Endothelial cell of umbilical vein (primary cell): ENCODE results near the gene UPF1. TPM values are rescaled to one million over a fixed set of nuclear protein-coding genes. Genes with fewer than 3 reads are reported as not detected.

Source experiments
- BruUV-seq: library from RNA; stranded (reverse); fragments of 400-500 nt; replicated peaks from 2 replicates; lab custom pipeline; 2021; lab: Mats Ljungman, UMichigan
- CTCF ChIA-PET: fragments of 300-600, 350-600 bp; sonication (Branson Sonifier 250); formaldehyde crosslinking; loops from one replicate; lab custom pipeline; 2021; ENCODE audit warnings: antibody characterized with exemption, inconsistent platforms; lab: Charles Lee
- POLR2A ChIA-PET: fragments of 300-600, 350-600 bp; sonication (Branson Sonifier 250); formaldehyde crosslinking; loops from one replicate; lab custom pipeline; 2021; ENCODE audit warnings: antibody characterized with exemption, inconsistent platforms; lab: Charles Lee
- DNase-seq: peaks from one replicate; pipeline ENCODE4 v3.0.0-alpha.2; 2011; ENCODE audit warnings: low read depth, low spot score
- FAIRE-seq: peaks from 2 replicates; lab custom pipeline; 2011; peaks lifted over from hg19 to GRCh38; lab: Jason Lieb, UNC
- H2AFZ ChIP-seq: 2 replicates; pipeline ENCODE4 v1.6.0; 2012; ENCODE audit warnings: low read depth, low read length, control low read depth, inconsistent platforms
- H3K27ac ChIP-seq: 2 replicates; pipeline ENCODE4 v1.5.1; 2011; ENCODE audit warnings: low read depth, mild to moderate bottlenecking, control low read depth, low read length, moderate library complexity; ENCODE audit not compliant: insufficient read depth
- H3K27me3 ChIP-seq, 2 experiments: 2 replicates each; pipeline versions ENCODE4 v1.6.0 to v1.6.1; 2011; ENCODE audit warnings: low read length in 2 of 2, mixed read lengths in 1 of 2; ENCODE audit not compliant: control insufficient read depth in 2 of 2, insufficient read depth in 2 of 2
- H3K36me3 ChIP-seq, 2 experiments: 2 replicates in 1 of 2; 3 replicates in 1 of 2; pipeline ENCODE4 v1.5.1; 2011; ENCODE audit warnings: low read length in 2 of 2, mild to moderate bottlenecking in 1 of 2, moderate library complexity in 1 of 2; ENCODE audit not compliant: control insufficient read depth in 2 of 2, insufficient read depth in 2 of 2; ENCODE audit errors: extremely low read depth in 1 of 2
- H3K4me1 ChIP-seq: 3 replicates; pipeline ENCODE4 v1.5.1; 2011; ENCODE audit warnings: mild to moderate bottlenecking, low read length; ENCODE audit not compliant: control insufficient read depth, insufficient read depth; ENCODE audit errors: extremely low read depth
- H3K4me2 ChIP-seq: 2 replicates; pipeline ENCODE4 v1.6.1; 2011; ENCODE audit warnings: low read length, control low read depth, mixed read lengths; ENCODE audit not compliant: insufficient read depth
- H3K4me3 ChIP-seq, 3 experiments: fragments of 200-600 bp in 1 of 3; sonication (generic), shearing (Covaris generic) in 1 of 3; replicated peaks in 1 of 3; 2 replicates each; pipeline ENCODE4 v1.5.1; 2011 to 2016; ENCODE audit warnings: control low read depth in 3 of 3, low read length in 3 of 3, mild to moderate bottlenecking in 2 of 3, inconsistent platforms in 1 of 3, low read depth in 1 of 3, moderate library complexity in 1 of 3; ENCODE audit not compliant: insufficient read depth in 1 of 3
- H3K79me2 ChIP-seq: 2 replicates; pipeline ENCODE4 v1.6.0; 2012; ENCODE audit warnings: low read length, inconsistent platforms; ENCODE audit not compliant: control insufficient read depth, insufficient read depth
- H3K9ac ChIP-seq: replicated peaks from 2 replicates; pipeline ENCODE3; 2011; ENCODE audit warnings: low read length, control low read depth; ENCODE audit not compliant: insufficient read depth; ENCODE audit errors: extremely low read depth
- H3K9me1 ChIP-seq: replicated peaks from 3 replicates; pipeline ENCODE4 v1.6.0; 2011; ENCODE audit warnings: mild to moderate bottlenecking, low read length; ENCODE audit not compliant: control insufficient read depth, insufficient read depth; ENCODE audit errors: extremely low read depth
- H3K9me3 ChIP-seq: replicated peaks from 2 replicates; pipeline ENCODE4 v1.5.1; 2012; ENCODE audit warnings: low read length, inconsistent platforms; ENCODE audit not compliant: control insufficient read depth, insufficient read depth
- H4K20me1 ChIP-seq: replicated peaks from 2 replicates; pipeline ENCODE3; 2011; ENCODE audit warnings: mild to moderate bottlenecking, low read length; ENCODE audit not compliant: control insufficient read depth, insufficient read depth; ENCODE audit errors: extremely low read depth
- CTCF ChIP-seq, 2 donors: IDR thresholded peaks; 1 replicate in 1 of 2; 2 replicates in 1 of 2; pipeline ENCODE4 v1.5.1; 2011; ENCODE audit warnings: low read length in 2 of 2, mild to moderate bottlenecking in 2 of 2, moderate library complexity in 2 of 2, control low read depth in 1 of 2, inconsistent platforms in 1 of 2, low read depth in 1 of 2; ENCODE audit not compliant: insufficient read depth in 1 of 2; ENCODE audit errors: extremely low read depth in 1 of 2
- EZH2 ChIP-seq: IDR thresholded peaks from 2 replicates; pipeline ENCODE4 v1.6.1; 2012; ENCODE audit warnings: borderline replicate concordance, low read depth, mild to moderate bottlenecking, moderate library complexity, low read length, inconsistent platforms; ENCODE audit not compliant: severe bottlenecking
- FOS ChIP-seq: IDR thresholded peaks from 2 replicates; pipeline ENCODE4 v1.6.1; 2011; ENCODE audit warnings: mild to moderate bottlenecking, low read length, moderate library complexity, borderline replicate concordance; ENCODE audit not compliant: insufficient read depth
- JUN ChIP-seq: IDR thresholded peaks from 2 replicates; pipeline ENCODE4 v1.6.1; 2011; ENCODE audit warnings: borderline replicate concordance, low read depth; ENCODE audit not compliant: insufficient read length, insufficient read depth
- MAX ChIP-seq: IDR thresholded peaks from 2 replicates; pipeline ENCODE4 v1.6.1; 2011; ENCODE audit not compliant: insufficient read depth, insufficient read length
- MYC ChIP-seq: IDR thresholded peaks from one replicate; pipeline ENCODE4 v1.6.1; 2011; ENCODE audit warnings: mild to moderate bottlenecking, low read depth, low read length
- POLR2AphosphoS5 ChIP-seq: IDR thresholded peaks from 2 replicates; pipeline ENCODE4 v1.6.1; 2012; ENCODE audit warnings: low read depth, mild to moderate bottlenecking, control low read depth, low read length, moderate library complexity; ENCODE audit not compliant: insufficient read depth
- dilution Hi-C: fragments of 300-500 bp; cut with MboI; formaldehyde crosslinking; loops from one replicate; pipeline ENCODE4 v1.15.0; 2019; ENCODE audit warnings: low sequenced_read_pairs; ENCODE audit not compliant: extremely low pct_ligation_motif_present
- intact Hi-C: fragments of 100-400 bp; cut with micrococcal nuclease; formaldehyde crosslinking; loops from one replicate; pipeline ENCODE4 v1.10.0; 2022
- polyA plus RNA-seq, 4 experiments: library from polyadenylated mRNA; depleted of rRNA in 3 of 4; stranded (reverse) in 3 of 4; unstranded in 1 of 4; fragments of >200 nt; gene quantifications; 2 replicates each; pipeline versions ENCODE4 v1.2.1 to v1.2.3, GENCODE V29; 2011 to 2012; ENCODE audit warnings: missing spikeins in 1 of 4
- total RNA-seq: library from RNA; stranded (reverse); gene quantifications from 2 replicates; pipeline ENCODE4 v1.2.3, GENCODE V29; 2021

UPF1 gene
- total and polyA plus RNA-seq, 2 donors (not counting 3 experiments of a cell fraction or from before 2014, with no cell fraction given) = 65.9 to 68.2 TPM

GRCh38 chr19:18894254-18895037 is 62.7 kb downstream of the UPF1 start:
- peak overlapping the region in 2 of 3 experiments; percentile 35 to 54 for H3K4me3 ChIP-seq
- POLR2A ChIA-PET = interaction anchor here (0.6 kb wide), 2 partner anchors 10 to 93 kb away, joined by 5 to 8 read pairs; no protein-coding TSS in a partner anchor
- H3K27ac ChIP-seq = no peak overlapping the region
- no peaks in the 10 kb centered on the region for H3K79me2 ChIP-seq
- TF ChIP-seq POLR2AphosphoS5 (no peak), EZH2 (no peak), MAX (no peak), JUN (no peak), CTCF (IDR thresholded peaks at IDR 0.05; ENCODE audit: extremely low read depth in 1 of 2, insufficient read depth in 1 of 2, low read depth in 1 of 2, low read length in 2 of 2) (no peak), FOS (no peak), MYC (no peak)
- H3K4me2 ChIP-seq = peak overlapping the region; percentile 69
- CTCF ChIA-PET = interaction anchor here (0.6 to 2.8 kb wide), 6 partner anchors 17 to 105 kb away, joined by 3 to 33 read pairs (median 4); no protein-coding TSS in a partner anchor
- no TSS peak for BruUV-seq
- no peak for DNase-seq
- H4K20me1 ChIP-seq = no peaks in the 10 kb centered on the region
- no peak overlapping the region for H3K9ac ChIP-seq
- H2AFZ ChIP-seq = peak overlapping the region; percentile 81
- H3K27me3 ChIP-seq = peaks cover 0 to 2% of the 10 kb centered on the region in 2 experiments
- dilution Hi-C loops = no loop called here
- no peaks in the 10 kb centered on the region for H3K9me3 ChIP-seq
- H3K9me1 ChIP-seq = no peaks in the 10 kb centered on the region
- peaks cover 0 to under 1% of the 10 kb centered on the region in 2 experiments for H3K36me3 ChIP-seq
- FAIRE-seq = no peak
- intact Hi-C loops = loop anchor here (1.0 to 5.0 kb wide), 3 partner anchors 24 to 92 kb away; partner anchors contain the start of genes COPE and DDX49
- H3K4me1 ChIP-seq = no peaks in the 10 kb centered on the region
